Activated CD4-positive, alpha-beta memory T cell treated with anti-CD3 and anti-CD28 coated beads, Interleukin-2, amount 10 ng/mL, durations not matched to agents 7 days and 5 days (primary cell): Measurements from ENCODE around the gene CCDC47. TPM values are rescaled to one million over a fixed set of nuclear protein-coding genes. Genes with fewer than 3 reads are reported as not detected.
"Not testable (repeated sequence)": the region's sequence is repeated elsewhere in the genome, so short reads cannot be mapped to it uniquely, and the experiment has no call there.

Experiments
- CTCF ChIA-PET: fragments of 350-600 bp; sonication (Branson Sonifier 250); formaldehyde crosslinking; loops from one replicate; lab custom pipeline; 2021; ENCODE audit warnings: antibody characterized with exemption, inconsistent platforms; lab: Charles Lee
- POLR2A ChIA-PET: fragments of 350-600 bp; sonication (Branson Sonifier 250); formaldehyde crosslinking; loops from one replicate; lab custom pipeline; 2021; ENCODE audit warnings: antibody characterized with exemption; lab: Charles Lee
- DNase-seq: peaks from one replicate; pipeline ENCODE4 v3.0.0-alpha.2; 2020
- H3K27ac Mint-ChIP-seq: one replicate; pipeline ENCODE4 v1.8.0; 2021; ENCODE audit warnings: mild to moderate bottlenecking, mixed read lengths
- H3K27me3 Mint-ChIP-seq: one replicate; pipeline ENCODE4 v1.8.0; 2021; ENCODE audit warnings: mixed read lengths
- H3K36me3 Mint-ChIP-seq: one replicate; pipeline ENCODE4 v1.8.0; 2021; ENCODE audit warnings: low read depth, mixed read lengths
- H3K4me1 Mint-ChIP-seq: one replicate; pipeline ENCODE4 v1.8.0; 2021; ENCODE audit warnings: mixed read lengths
- H3K4me3 Mint-ChIP-seq: one replicate; pipeline ENCODE4 v1.8.0; 2021; ENCODE audit warnings: mild to moderate bottlenecking, mixed read lengths
- H3K9me3 Mint-ChIP-seq: one replicate; pipeline ENCODE4 v1.8.0; 2021; ENCODE audit warnings: mixed read lengths
- total RNA-seq, 2 experiments: library from RNA; stranded (reverse); gene quantifications; one replicate each; pipeline ENCODE4 v1.2.3, GENCODE V29; 2021

Gene CCDC47
- total RNA-seq, 2 experiments from 2014 or later = 56.7 to 57.9 TPM

- Mint-ChIP-seq H3K27ac (no peak overlapping the region), H3K4me3 (no peak overlapping the region)
Measured at GRCh38 chr17:63804328-63804727, 30.9 kb upstream of the CCDC47 start.

GRCh38 chr17:63800783-63801182, 27.4 kb upstream of the CCDC47 start:
- Mint-ChIP-seq H3K36me3 (peaks cover 63% of the 10 kb centered on the region), H3K27me3 (no peaks in the 10 kb centered on the region), H3K4me1 (no peaks in the 10 kb centered on the region), H3K4me3 (no peak overlapping the region), H3K27ac (no peak overlapping the region), H3K9me3 (no peaks in the 10 kb centered on the region)
- ChIA-PET POLR2A (no interaction called here), CTCF (no interaction called here)
- no peak for DNase-seq

More at GRCh38 chr17:63804328-63804727, 30.9 kb upstream of the CCDC47 start:
- Mint-ChIP-seq H3K27me3 (no peaks in the 10 kb centered on the region), H3K4me1 (no peaks in the 10 kb centered on the region), H3K36me3 (peaks cover 67% of the 10 kb centered on the region), H3K9me3 (no peaks in the 10 kb centered on the region)
- DNase-seq = no peak
- ChIA-PET CTCF (interaction anchor here (0.7 to 1.5 kb wide), 5 partner anchors 14 to 106 kb away, joined by 3 to 5 read pairs (median 4); partner anchors contain the start of genes CCDC47 and DDX42), POLR2A (interaction anchor here (1.4 kb wide), 2 partner anchors 22 to 31 kb away, joined by 4 to 7 read pairs; partner anchors contain the start of genes CCDC47 and DDX42)

GRCh38 chr17:63798572-63799106, 25.2 kb upstream of the CCDC47 start:
- H3K36me3 Mint-ChIP-seq = peaks cover 68% of the 10 kb centered on the region
- H3K27ac Mint-ChIP-seq = no peak overlapping the region
- no peak overlapping the region for H3K4me3 Mint-ChIP-seq
- no peak for DNase-seq
- POLR2A ChIA-PET = interaction anchor here (1.3 to 1.4 kb wide), 2 partner anchors 19 to 25 kb away, joined by 5 read pairs; partner anchors contain the start of genes CCDC47 and DDX42
- no peaks in the 10 kb centered on the region for H3K9me3 Mint-ChIP-seq
- H3K4me1 Mint-ChIP-seq = peaks cover 4% of the 10 kb centered on the region
- H3K27me3 Mint-ChIP-seq = no peaks in the 10 kb centered on the region
- CTCF ChIA-PET = interaction anchor here (0.6 to 1.0 kb wide), 3 partner anchors 16 to 329 kb away, joined by 3 read pairs; no protein-coding TSS in a partner anchor

GRCh38 chr17:63796375-63796774, 23.0 kb upstream of the CCDC47 start:
- DNase-seq, POLR2A ChIA-PET, CTCF ChIA-PET, H3K27ac Mint-ChIP-seq, H3K4me3 Mint-ChIP-seq, H3K27me3 Mint-ChIP-seq, H3K4me1 Mint-ChIP-seq, H3K9me3 Mint-ChIP-seq: not testable (repeated sequence)
- peaks cover 74% of the 10 kb centered on the region for H3K36me3 Mint-ChIP-seq

GRCh38 chr17:63792055-63792729, 18.8 kb upstream of the CCDC47 start:
- Mint-ChIP-seq H3K27ac (no peak overlapping the region), H3K27me3 (no peaks in the 10 kb centered on the region), H3K4me3 (no peak overlapping the region), H3K36me3 (peaks cover 54% of the 10 kb centered on the region), H3K4me1 (peaks cover 5% of the 10 kb centered on the region), H3K9me3 (no peaks in the 10 kb centered on the region)
- ChIA-PET CTCF (no interaction called here), POLR2A (no interaction called here)
- no peak for DNase-seq

GRCh38 chr17:63790057-63790456, 16.7 kb upstream of the CCDC47 start:
- ChIA-PET POLR2A (interaction anchor here (0.9 to 1.2 kb wide), 3 partner anchors 15 to 90 kb away, joined by 3 to 4 read pairs (median 3); partner anchors contain the start of gene LIMD2), CTCF (no interaction called here)
- H3K27me3 Mint-ChIP-seq = no peaks in the 10 kb centered on the region
- H3K36me3 Mint-ChIP-seq = peaks cover 38% of the 10 kb centered on the region
- H3K4me1 Mint-ChIP-seq = peaks cover 10% of the 10 kb centered on the region
- no peak overlapping the region for H3K27ac Mint-ChIP-seq
- DNase-seq = no peak
- H3K4me3 Mint-ChIP-seq = no peak overlapping the region
- no peaks in the 10 kb centered on the region for H3K9me3 Mint-ChIP-seq

GRCh38 chr17:63786971-63787711, 13.7 kb upstream of the CCDC47 start:
- DNase-seq = no peak
- ChIA-PET CTCF (no interaction called here), POLR2A (interaction anchor here (1.7 kb wide), 1 partner anchor 11 kb away, joined by 8 read pairs; no protein-coding TSS in a partner anchor)
- Mint-ChIP-seq H3K27me3 (no peaks in the 10 kb centered on the region), H3K9me3 (no peaks in the 10 kb centered on the region), H3K27ac (no peak overlapping the region), H3K4me1 (peaks cover 33% of the 10 kb centered on the region), H3K36me3 (peaks cover 23% of the 10 kb centered on the region), H3K4me3 (no peak overlapping the region)

- Mint-ChIP-seq H3K4me1 (peaks cover 37% of the 10 kb centered on the region), H3K27me3 (no peaks in the 10 kb centered on the region), H3K9me3 (no peaks in the 10 kb centered on the region), H3K27ac (no peak overlapping the region), H3K36me3 (peaks cover 24% of the 10 kb centered on the region), H3K4me3 (no peak overlapping the region)
- ChIA-PET CTCF (no interaction called here), POLR2A (interaction anchor here (1.4 to 1.7 kb wide), 2 partner anchors 10 to 90 kb away, joined by 3 to 8 read pairs; no protein-coding TSS in a partner anchor)
- no peak for DNase-seq
Measured at GRCh38 chr17:63786117-63786516, 12.7 kb upstream of the CCDC47 start.

GRCh38 chr17:63785556-63785955, 12.2 kb upstream of the CCDC47 start:
- Mint-ChIP-seq H3K36me3 (peaks cover 28% of the 10 kb centered on the region), H3K4me1 (peaks cover 41% of the 10 kb centered on the region), H3K9me3 (no peaks in the 10 kb centered on the region), H3K27ac (no peak overlapping the region), H3K27me3 (no peaks in the 10 kb centered on the region), H3K4me3 (no peak overlapping the region)
- POLR2A ChIA-PET = interaction anchor here (1.4 kb wide), 1 partner anchor 89 kb away, joined by 3 read pairs; no protein-coding TSS in a partner anchor
- DNase-seq = no peak
- CTCF ChIA-PET = interaction anchor here (0.6 kb wide), 1 partner anchor 301 kb away, joined by 4 read pairs; no protein-coding TSS in a partner anchor

GRCh38 chr17:63783522-63783921, 10.1 kb upstream of the CCDC47 start:
- Mint-ChIP-seq H3K4me1 (peaks cover 54% of the 10 kb centered on the region), H3K27ac (no peak overlapping the region)
- POLR2A ChIA-PET = interaction anchor here (1.0 to 3.9 kb wide), 2 partner anchors 10 to 81 kb away, joined by 3 to 36 read pairs; partner anchors contain the start of genes CCDC47 and DDX42

GRCh38 chr17:63780928-63781327, 7.5 kb upstream of the CCDC47 start:
- DNase-seq = no peak
- H3K4me1 Mint-ChIP-seq = peaks cover 73% of the 10 kb centered on the region
- peaks cover 39% of the 10 kb centered on the region for H3K36me3 Mint-ChIP-seq
- H3K27me3 Mint-ChIP-seq = no peaks in the 10 kb centered on the region
- no peaks in the 10 kb centered on the region for H3K9me3 Mint-ChIP-seq
- ChIA-PET CTCF (no interaction called here), POLR2A (interaction anchor here (0.5 to 1.1 kb wide), 2 partner anchors 47 to 83 kb away, joined by 3 read pairs; no protein-coding TSS in a partner anchor)
- no peak overlapping the region for H3K27ac Mint-ChIP-seq
- H3K4me3 Mint-ChIP-seq = no peak overlapping the region

More at GRCh38 chr17:63783522-63783921, 10.1 kb upstream of the CCDC47 start:
- Mint-ChIP-seq H3K4me3 (no peak overlapping the region), H3K36me3 (peaks cover 35% of the 10 kb centered on the region), H3K9me3 (no peaks in the 10 kb centered on the region), H3K27me3 (no peaks in the 10 kb centered on the region)
- no peak for DNase-seq
- CTCF ChIA-PET = interaction anchor here (0.6 to 1.5 kb wide), 7 partner anchors 9 to 358 kb away, joined by 3 to 5 read pairs (median 3); partner anchors contain the start of gene CCDC47

GRCh38 chr17:63780507-63780906, 7.1 kb upstream of the CCDC47 start:
- Mint-ChIP-seq H3K4me3 (no peak overlapping the region), H3K27ac (no peak overlapping the region), H3K4me1 (peaks cover 72% of the 10 kb centered on the region), H3K27me3 (no peaks in the 10 kb centered on the region), H3K9me3 (no peaks in the 10 kb centered on the region), H3K36me3 (peaks cover 39% of the 10 kb centered on the region)
- POLR2A ChIA-PET = interaction anchor here (0.5 to 1.1 kb wide), 2 partner anchors 48 to 82 kb away, joined by 3 read pairs; no protein-coding TSS in a partner anchor
- CTCF ChIA-PET = no interaction called here
- DNase-seq = no peak
